GM18502 (cell line): ENCODE measurements around the gene MINDY4.

Source experiments
- ATAC-seq: cut with Tn5 transposase; IDR thresholded peaks from one replicate; pipeline ENCODE4 v1.9.1; 2021; ENCODE audit warnings: mild to moderate bottlenecking; ENCODE audit not compliant: unreplicated experiment, poor library complexity

Gene MINDY4

GRCh38 chr7:30910411-30911073 lies 139.3 kb downstream of the MINDY4 start:
- no peak for ATAC-seq

- no peak for ATAC-seq
Measured at GRCh38 chr7:30911133-30911532, 139.9 kb downstream of the MINDY4 start.

- no peak for ATAC-seq
Measured at GRCh38 chr7:30911561-30911969, 140.3 kb downstream of the MINDY4 start, which contains the start of gene AQP1. Gene AQP1 (plus strand): TSS chr7:30911853. CDS start chr7:30911910, 57 bp downstream.

- no peak for ATAC-seq
Measured at GRCh38 chr7:30912021-30912730, 141.0 kb downstream of the MINDY4 start.

GRCh38 chr7:30912731-30912985 lies 141.4 kb downstream of the MINDY4 start:
- ATAC-seq, result no peak

GRCh38 chr7:30912986-30913811 lies 142.0 kb downstream of the MINDY4 start:
- no peak for ATAC-seq

GRCh38 chr7:30913821-30914515 lies 142.8 kb downstream of the MINDY4 start:
- ATAC-seq, result no peak

GRCh38 chr7:30914596-30914995 lies 143.4 kb downstream of the MINDY4 start:
- no peak for ATAC-seq

- no peak for ATAC-seq
Measured at GRCh38 chr7:30915005-30915601, 143.9 kb downstream of the MINDY4 start.

GRCh38 chr7:30915751-30916150 lies 144.5 kb downstream of the MINDY4 start:
- ATAC-seq, result no peak

GRCh38 chr7:30916255-30916654 lies 145.0 kb downstream of the MINDY4 start:
- ATAC-seq, result no peak

GRCh38 chr7:30916767-30917166 lies 145.6 kb downstream of the MINDY4 start:
- no peak for ATAC-seq

- ATAC-seq, result no peak
Measured at GRCh38 chr7:30917216-30917893, 146.1 kb downstream of the MINDY4 start.

- no peak for ATAC-seq
Measured at GRCh38 chr7:30918676-30919075, 147.5 kb downstream of the MINDY4 start.

GRCh38 chr7:30920021-30920583 lies 148.9 kb downstream of the MINDY4 start:
- ATAC-seq, result no peak

GRCh38 chr7:30920584-30921539 lies 149.6 kb downstream of the MINDY4 start:
- ATAC-seq, result no peak

- ATAC-seq, result no peak
Measured at GRCh38 chr7:30921540-30922401, 150.6 kb downstream of the MINDY4 start.
